COLO668 (cell line): ENCODE data around the gene RNF123.

Source experiments
- DNase-seq: peaks from one replicate; lab custom pipeline; 2025; ENCODE audit not compliant: unreplicated experiment; lab: John Stamatoyannopoulos, UW

The RNF123 gene

GRCh38 chr3:49717959-49718857 lies 28.9 kb downstream of the RNF123 start:
- no peak for DNase-seq

- DNase-seq, result no peak
Measured at GRCh38 chr3:49718858-49719213, 29.5 kb downstream of the RNF123 start.

- DNase-seq, result peak; percentile 86
Measured at GRCh38 chr3:49719214-49719884, 30.0 kb downstream of the RNF123 start, which contains the start of gene AMIGO3. TSS of gene AMIGO3 (minus strand) at chr3:49719684. CDS start at chr3:49719465, 219 bp downstream.

- no peak for DNase-seq
Measured at GRCh38 chr3:49720855-49721595, 31.7 kb downstream of the RNF123 start.

GRCh38 chr3:49721596-49721895 lies 32.2 kb downstream of the RNF123 start:
- no peak for DNase-seq

- no peak for DNase-seq
Measured at GRCh38 chr3:49721896-49722781, 32.8 kb downstream of the RNF123 start.

GRCh38 chr3:49722896-49723295 lies 33.5 kb downstream of the RNF123 start:
- DNase-seq, result no peak

- DNase-seq, result peak; percentile 67
Measured at GRCh38 chr3:49723296-49723627, 33.9 kb downstream of the RNF123 start.

GRCh38 chr3:49723628-49724551 lies 34.5 kb downstream of the RNF123 start, which contains the start of gene GMPPB:
TSS of gene GMPPB (minus strand) at chr3:49723951. CDS start at chr3:49723726, 225 bp downstream.
- DNase-seq, result peak; percentile 96

GRCh38 chr3:49724586-49724985 lies 35.2 kb downstream of the RNF123 start:
- peak; percentile 26 for DNase-seq

- no peak for DNase-seq
Measured at GRCh38 chr3:49725906-49726681, 36.7 kb downstream of the RNF123 start.

- no peak for DNase-seq
Measured at GRCh38 chr3:49727154-49727923, 38.0 kb downstream of the RNF123 start.

- no peak for DNase-seq
Measured at GRCh38 chr3:49727924-49728361, 38.6 kb downstream of the RNF123 start.

GRCh38 chr3:49729966-49730609 lies 40.7 kb downstream of the RNF123 start:
- no peak for DNase-seq

GRCh38 chr3:49732597-49732996 lies 43.2 kb downstream of the RNF123 start:
- no peak for DNase-seq

- no peak for DNase-seq
Measured at GRCh38 chr3:49733551-49733950, 44.2 kb downstream of the RNF123 start.

GRCh38 chr3:49734752-49735151 lies 45.4 kb downstream of the RNF123 start:
- DNase-seq, result no peak
